A673 (cell line): ENCODE data around the gene SOCS3. TPM values are rescaled to one million over a fixed set of nuclear protein-coding genes. Genes with fewer than 3 reads are reported as not detected.
"Not testable (repeated sequence)": the region's sequence is repeated elsewhere in the genome, so short reads cannot be mapped to it uniquely, and the experiment has no call there.

Experiments
- BruUV-seq: library from RNA; stranded (reverse); fragments of 400-500 nt; replicated peaks from 2 replicates; lab custom pipeline; 2021; lab: Mats Ljungman, UMichigan
- CTCF ChIA-PET: fragments of 300-600 bp; sonication (Branson Sonifier 250); formaldehyde crosslinking; loops from one replicate; lab custom pipeline; 2022; ENCODE audit warnings: antibody characterized with exemption; lab: Charles Lee
- POLR2A ChIA-PET: fragments of 300-600 bp; sonication (Branson Sonifier 250); formaldehyde crosslinking; loops from one replicate; lab custom pipeline; 2022; ENCODE audit warnings: antibody characterized with exemption; ENCODE audit not compliant: low non-redundant PET; lab: Charles Lee
- DNase-seq: peaks from one replicate; pipeline ENCODE4 v3.0.0-alpha.2; 2015; ENCODE audit warnings: low spot score
- H3K27ac ChIP-seq: fragments of 200-600 bp; sonication (generic); 2 replicates; pipeline ENCODE4 v1.5.1; 2016; ENCODE audit warnings: mixed run types, low read depth, mild to moderate bottlenecking, mixed read lengths, antibody characterized with exemption, low read length; ENCODE audit not compliant: poor library complexity, severe bottlenecking
- H3K27me3 ChIP-seq: fragments of 200-600 bp; sonication (generic); replicated peaks from 2 replicates; pipeline ENCODE4 v1.6.1; 2017; ENCODE audit warnings: mixed run types, low read depth, mild to moderate bottlenecking, mixed read lengths, antibody characterized with exemption, low read length; ENCODE audit not compliant: insufficient read depth, poor library complexity
- H3K36me3 ChIP-seq: fragments of 200-600 bp; sonication (generic); 2 replicates; pipeline ENCODE4 v1.6.1; 2016; ENCODE audit warnings: mixed run types, mild to moderate bottlenecking, mixed read lengths, antibody characterized with exemption, low read length; ENCODE audit not compliant: insufficient read depth, poor library complexity, severe bottlenecking
- H3K4me1 ChIP-seq: fragments of 200-600 bp; sonication (generic); 2 replicates; pipeline ENCODE4 v1.6.1; 2017; ENCODE audit warnings: mixed run types, mild to moderate bottlenecking, mixed read lengths, antibody characterized with exemption, low read length; ENCODE audit not compliant: insufficient read depth, poor library complexity, severe bottlenecking
- H3K4me3 ChIP-seq: fragments of 200-600 bp; sonication (generic); 2 replicates; pipeline ENCODE4 v1.5.1; 2016; ENCODE audit warnings: low read depth, mixed run types, mild to moderate bottlenecking, mixed read lengths, low read length; ENCODE audit not compliant: poor library complexity, severe bottlenecking
- H3K9me3 ChIP-seq: fragments of 200-600 bp; sonication (generic); 2 replicates; pipeline ENCODE4 v1.6.1; 2016; ENCODE audit warnings: mixed run types, low read depth, mild to moderate bottlenecking, mixed read lengths, antibody characterized with exemption, low read length; ENCODE audit not compliant: poor library complexity, severe bottlenecking
- EZH2 ChIP-seq: fragments of 200-600 bp; sonication (generic); IDR thresholded peaks from 2 replicates; pipeline ENCODE4 v1.6.1; 2017; ENCODE audit warnings: borderline replicate concordance, low read depth, mild to moderate bottlenecking, mixed read lengths, antibody characterized with exemption, low read length; ENCODE audit not compliant: poor library complexity, severe bottlenecking
- intact Hi-C: fragments of 100-400 bp; cut with micrococcal nuclease; formaldehyde crosslinking; loops from one replicate; pipeline ENCODE4 v1.10.0; 2022; ENCODE audit not compliant: unreplicated experiment
- total RNA-seq: library from RNA; stranded (reverse); gene quantifications from 2 replicates; pipeline ENCODE4 v1.2.3, GENCODE V29; 2021
- TF ChIP-seq, protein P1 (sequence below): fragments of 300-800, 200-600 bp; sonication (generic); conservative IDR thresholded peaks from 2 replicates; pipeline ENCODE4 v1.5.1; 2017; ENCODE audit warnings: low read depth, mild to moderate bottlenecking, antibody characterized with exemption, low read length, moderate library complexity, mixed read lengths

The SOCS3 gene
- total RNA-seq, 1 experiment from 2014 or later: 9.5 TPM

DNA sequence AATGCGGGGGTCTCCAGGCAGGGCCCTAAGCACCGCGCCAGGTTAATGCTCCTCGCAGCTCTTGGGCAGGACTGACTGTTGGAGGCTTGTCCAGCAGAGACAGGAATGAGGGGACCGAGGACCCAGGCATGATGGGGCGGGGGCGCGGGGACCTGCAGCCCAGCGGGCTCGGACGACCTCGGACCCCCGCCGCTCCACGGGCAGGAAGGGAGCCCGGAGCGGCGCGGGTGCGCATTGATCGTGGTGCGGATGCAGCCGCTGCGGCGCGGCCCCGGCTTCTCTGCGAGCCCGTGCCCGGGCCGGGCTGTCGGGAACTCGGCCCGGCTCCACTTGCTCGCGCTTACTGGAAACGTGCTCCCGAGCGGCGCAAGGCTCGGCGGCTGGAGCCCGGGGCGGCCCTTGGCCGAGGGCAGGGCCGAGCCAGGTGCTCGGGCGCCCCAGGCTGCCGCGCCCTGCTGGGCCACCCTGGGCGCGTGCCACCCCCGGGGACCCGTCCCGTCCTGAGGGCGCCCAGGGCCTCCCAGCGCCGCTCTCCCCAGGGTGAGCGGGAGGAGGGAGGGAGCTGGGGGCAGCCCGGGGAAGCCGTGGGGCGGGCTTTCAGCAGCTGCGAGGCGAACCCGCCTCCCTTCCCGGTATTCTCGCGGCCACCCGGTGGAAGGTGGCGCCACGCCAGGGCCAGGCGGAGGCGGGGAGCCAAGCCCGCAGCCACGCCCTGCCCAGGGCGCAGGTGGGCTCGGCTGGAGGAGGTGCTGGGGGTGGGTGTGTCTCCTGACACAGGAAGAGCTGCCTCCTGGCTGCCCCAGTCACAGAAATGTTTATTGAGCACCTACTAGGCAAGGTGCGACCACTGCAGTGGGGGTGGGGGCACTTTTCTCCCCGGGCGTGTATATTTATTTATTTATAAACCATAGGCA lies 45.9 kb downstream of the SOCS3 start:
- ChIA-PET POLR2A (interaction anchor here (0.6 kb wide), 1 partner anchor 25 kb away, joined by 4 read pairs; no protein-coding TSS in a partner anchor), CTCF (no interaction called here)
- Histone ChIP-seq H3K36me3 (no peaks in the 10 kb centered on the region), H3K9me3 (no peaks in the 10 kb centered on the region), H3K27me3 (no peaks in the 10 kb centered on the region), H3K27ac (peak overlapping the region; percentile 89), H3K4me1 (peaks cover 47% of the 10 kb centered on the region), H3K4me3 (peak overlapping the region; percentile 46)
- BruUV-seq: no TSS peak
- TF ChIP-seq EZH2: no peak
- TF ChIP-seq, protein P1, sequence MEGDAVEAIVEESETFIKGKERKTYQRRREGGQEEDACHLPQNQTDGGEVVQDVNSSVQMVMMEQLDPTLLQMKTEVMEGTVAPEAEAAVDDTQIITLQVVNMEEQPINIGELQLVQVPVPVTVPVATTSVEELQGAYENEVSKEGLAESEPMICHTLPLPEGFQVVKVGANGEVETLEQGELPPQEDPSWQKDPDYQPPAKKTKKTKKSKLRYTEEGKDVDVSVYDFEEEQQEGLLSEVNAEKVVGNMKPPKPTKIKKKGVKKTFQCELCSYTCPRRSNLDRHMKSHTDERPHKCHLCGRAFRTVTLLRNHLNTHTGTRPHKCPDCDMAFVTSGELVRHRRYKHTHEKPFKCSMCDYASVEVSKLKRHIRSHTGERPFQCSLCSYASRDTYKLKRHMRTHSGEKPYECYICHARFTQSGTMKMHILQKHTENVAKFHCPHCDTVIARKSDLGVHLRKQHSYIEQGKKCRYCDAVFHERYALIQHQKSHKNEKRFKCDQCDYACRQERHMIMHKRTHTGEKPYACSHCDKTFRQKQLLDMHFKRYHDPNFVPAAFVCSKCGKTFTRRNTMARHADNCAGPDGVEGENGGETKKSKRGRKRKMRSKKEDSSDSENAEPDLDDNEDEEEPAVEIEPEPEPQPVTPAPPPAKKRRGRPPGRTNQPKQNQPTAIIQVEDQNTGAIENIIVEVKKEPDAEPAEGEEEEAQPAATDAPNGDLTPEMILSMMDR: no peak
- intact Hi-C loops: no loop called here
- peak; percentile 76 for DNase-seq

DNA sequence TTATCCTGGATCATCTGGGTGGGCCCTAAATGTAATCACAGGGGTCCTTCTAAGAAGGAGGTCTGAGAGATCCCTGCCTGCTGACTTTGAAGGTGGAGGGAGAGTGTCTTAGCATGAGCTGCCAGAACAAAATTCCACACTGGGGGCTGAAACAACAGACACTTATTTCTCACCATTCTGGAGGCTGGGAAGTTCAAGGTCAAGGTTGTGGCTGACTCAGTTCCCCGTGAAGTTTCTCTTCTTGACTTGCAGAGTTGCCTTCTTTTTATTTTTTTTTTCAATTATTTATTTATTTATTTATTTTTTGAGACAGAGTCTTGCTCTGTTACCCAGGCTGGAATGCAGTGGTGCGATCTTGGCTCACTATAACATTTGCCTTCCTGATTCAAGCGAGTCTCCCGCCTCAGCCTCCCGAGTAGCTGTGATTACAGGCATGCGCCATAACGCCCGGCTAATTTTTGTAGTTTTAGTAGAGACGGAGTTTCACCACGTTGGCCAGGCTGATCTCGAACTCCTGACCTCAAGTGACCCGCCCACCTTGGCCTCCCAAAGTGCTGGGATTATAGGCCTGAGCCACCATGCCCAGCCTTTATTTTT lies 50.1 kb downstream of the SOCS3 start:
- intact Hi-C loops, DNase-seq, H3K27me3 ChIP-seq, BruUV-seq, POLR2A ChIA-PET, H3K9me3 ChIP-seq, CTCF ChIA-PET, H3K36me3 ChIP-seq, H3K27ac ChIP-seq, H3K4me3 ChIP-seq: not testable (repeated sequence)
- H3K4me1 ChIP-seq: peaks cover 18% of the 10 kb centered on the region

DNA sequence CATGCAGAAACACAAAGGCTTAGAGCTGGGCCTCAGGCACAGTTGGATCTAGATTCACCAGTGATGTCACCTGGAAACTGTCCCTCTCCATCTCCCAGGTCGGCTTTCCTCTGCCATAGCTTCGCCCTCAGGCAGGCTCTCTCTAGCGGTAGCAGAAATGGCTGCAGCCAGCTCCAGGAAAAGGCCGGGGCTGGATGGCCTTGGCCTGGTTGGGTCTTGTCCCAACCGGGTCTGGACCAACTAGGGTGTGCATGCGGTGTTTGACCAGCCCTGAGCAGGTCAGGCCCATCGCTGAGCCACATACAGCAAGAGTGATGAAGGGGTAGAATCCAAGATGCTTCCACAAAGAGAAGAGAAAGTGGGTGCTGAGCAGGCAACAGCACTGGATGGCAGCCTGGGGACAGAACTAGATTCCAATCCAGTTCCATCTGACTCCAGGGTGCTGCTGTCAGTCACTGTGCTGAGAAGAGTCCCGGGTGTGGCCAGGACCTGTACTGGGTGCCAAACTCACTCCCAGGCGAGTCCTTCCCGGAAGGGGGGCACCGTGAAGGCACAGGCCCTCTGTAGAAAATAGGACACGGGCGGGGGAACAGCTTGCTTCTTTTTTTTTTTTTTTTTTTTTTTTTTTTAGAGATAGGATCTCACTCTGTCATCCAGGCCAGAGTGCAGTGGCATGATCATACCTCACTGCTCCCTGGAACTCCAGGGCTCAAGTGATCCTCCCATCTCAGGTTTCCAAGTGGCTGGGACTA lies 51.8 kb downstream of the SOCS3 start:
- BruUV-seq: no TSS peak
- Histone ChIP-seq H3K4me1 (peaks cover 6% of the 10 kb centered on the region), H3K27me3 (no peaks in the 10 kb centered on the region), H3K9me3 (no peaks in the 10 kb centered on the region), H3K4me3 (no peak overlapping the region), H3K27ac (no peak overlapping the region), H3K36me3 (no peaks in the 10 kb centered on the region)
- no peak for TF ChIP-seq EZH2
- TF ChIP-seq, protein P1: no peak
- POLR2A ChIA-PET: no interaction called here
- CTCF ChIA-PET: no interaction called here
- DNase-seq: no peak
- intact Hi-C loops: no loop called here
